G401 (cell line): ENCODE data around the gene LTBP1. TPM values are rescaled to one million over a fixed set of nuclear protein-coding genes. Genes with fewer than 3 reads are reported as not detected.
"Not testable (repeated sequence)": the region's sequence is repeated elsewhere in the genome, so short reads cannot be mapped to it uniquely, and the experiment has no call there.

Experiments
- DNase-seq: peaks from one replicate; pipeline ENCODE4 v3.0.0-alpha.2; 2015; ENCODE audit warnings: low spot score
- in situ Hi-C: cut with HindIII; loops from 2 replicates; pipeline ENCODE4 v1.10.0; 2016; ENCODE audit warnings: low sequenced_read_pairs, mixed read lengths
- total RNA-seq: library from RNA; depleted of rRNA; stranded (reverse); fragments of >200 nt; shearing (Covaris generic); gene quantifications from 2 replicates; pipeline ENCODE4 v1.2.3, GENCODE V29; 2014

The LTBP1 gene
- total RNA-seq, 1 experiment from 2014 or later: 12.5 TPM

- DNase-seq: no peak
- in situ Hi-C loops: no loop called here
These were observed 12.1 kb downstream of the LTBP1 start for GRCh38 chr2:32958821-32959220.

GRCh38 chr2:32960238-32960637 is 13.5 kb downstream of the LTBP1 start:
- in situ Hi-C loops: no loop called here

GRCh38 chr2:32960647-32961403 is 14.1 kb downstream of the LTBP1 start:
- in situ Hi-C loops: no loop called here

More at GRCh38 chr2:32960238-32960637, 13.5 kb downstream of the LTBP1 start:
- no peak for DNase-seq

GRCh38 chr2:32962690-32963089 is 15.9 kb downstream of the LTBP1 start:
- in situ Hi-C loops: no loop called here
- DNase-seq: no peak

More at GRCh38 chr2:32960647-32961403, 14.1 kb downstream of the LTBP1 start:
- no peak for DNase-seq

- in situ Hi-C loops: no loop called here
- no peak for DNase-seq
These were observed 17.2 kb downstream of the LTBP1 start for GRCh38 chr2:32963941-32964340.

- no peak for DNase-seq
- in situ Hi-C loops: no loop called here
These were observed 18.9 kb downstream of the LTBP1 start for GRCh38 chr2:32965523-32966171.

GRCh38 chr2:32969444-32970162 is 22.9 kb downstream of the LTBP1 start:
- in situ Hi-C loops: no loop called here

GRCh38 chr2:32973772-32974171 is 27.0 kb downstream of the LTBP1 start:
- DNase-seq, in situ Hi-C loops: not testable (repeated sequence)

More at GRCh38 chr2:32969444-32970162, 22.9 kb downstream of the LTBP1 start:
- no peak for DNase-seq

GRCh38 chr2:32976409-32977063 is 29.8 kb downstream of the LTBP1 start:
- in situ Hi-C loops: no loop called here
- no peak for DNase-seq

GRCh38 chr2:32977228-32977758 is 30.5 kb downstream of the LTBP1 start:
- in situ Hi-C loops: no loop called here
- no peak for DNase-seq

- DNase-seq: no peak
- in situ Hi-C loops: no loop called here
These were observed 34.9 kb downstream of the LTBP1 start for GRCh38 chr2:32981612-32982011.

- not testable (repeated sequence) for DNase-seq
These were observed 36.6 kb downstream of the LTBP1 start for GRCh38 chr2:32983193-32983924.

GRCh38 chr2:32986480-32986879 is 39.7 kb downstream of the LTBP1 start:
- in situ Hi-C loops: no loop called here
- no peak for DNase-seq

More at GRCh38 chr2:32983193-32983924, 36.6 kb downstream of the LTBP1 start:
- in situ Hi-C loops: not testable (repeated sequence)

GRCh38 chr2:32988525-32988924 is 41.8 kb downstream of the LTBP1 start:
- DNase-seq: no peak
- in situ Hi-C loops: no loop called here

GRCh38 chr2:32990556-32990955 is 43.8 kb downstream of the LTBP1 start:
- in situ Hi-C loops: no loop called here

GRCh38 chr2:32991091-32991845 is 44.5 kb downstream of the LTBP1 start:
- DNase-seq: no peak
- in situ Hi-C loops: no loop called here

More at GRCh38 chr2:32990556-32990955, 43.8 kb downstream of the LTBP1 start:
- no peak for DNase-seq

GRCh38 chr2:32993005-32993539 is 46.3 kb downstream of the LTBP1 start:
- in situ Hi-C loops: no loop called here
- no peak for DNase-seq

GRCh38 chr2:32997705-32998104 is 51.0 kb downstream of the LTBP1 start:
- no peak for DNase-seq
- in situ Hi-C loops: no loop called here
